K562 (cell line): Measurements from ENCODE around the gene CARD11. TPM values are rescaled to one million over a fixed set of nuclear protein-coding genes. Genes with fewer than 3 reads are reported as not detected.

Experiments used
- BDP1 ChIP-seq: IDR thresholded peaks from 3 replicates; pipeline ENCODE4 v1.6.1; 2011; ENCODE audit not compliant: insufficient read length, insufficient read depth
- CEBPG ChIP-seq, 3 experiments: fragments of 200-800 bp in 1 of 3; sonication (Bioruptor generic) in 1 of 3; sonication (generic) in 1 of 3; formaldehyde crosslinking in 1 of 3; IDR thresholded peaks in 2 of 3; conservative IDR thresholded peaks in 1 of 3; 2 replicates each; pipeline versions ENCODE4 v1.6.1 to v1.8.0; 2016 to 2022; ENCODE audit warnings: missing compliant biosample characterization in 2 of 3, missing genetic modification characterization in 2 of 3, mild to moderate bottlenecking in 1 of 3, missing genetic modification reagents in 1 of 3
- CREBBP ChIP-seq: IDR thresholded peaks from one replicate; pipeline ENCODE4 v1.6.1; 2012; ENCODE audit warnings: low read depth, mild to moderate bottlenecking, control low read depth, inconsistent platforms, low read length
- EHMT2 ChIP-seq: fragments of 450-650 bp; IDR thresholded peaks from 2 replicates; pipeline ENCODE4 v1.6.1; 2018; ENCODE audit warnings: antibody characterized with exemption
- GABPB1 ChIP-seq: sonication (generic); formaldehyde crosslinking; IDR thresholded peaks from 2 replicates; pipeline ENCODE4 v1.8.0; 2022; ENCODE audit warnings: mild to moderate bottlenecking, missing genetic modification reagents
- HDAC1 ChIP-seq, 2 experiments: fragments of 450-650 bp; IDR thresholded peaks; 2 replicates each; pipeline ENCODE4 v1.6.1; 2016 to 2017; ENCODE audit warnings: inconsistent platforms in 1 of 2, mild to moderate bottlenecking in 1 of 2, moderate library complexity in 1 of 2
- PTRF ChIP-seq: fragments of 450-650 bp; IDR thresholded peaks from 2 replicates; pipeline ENCODE4 v1.6.1; 2016; ENCODE audit warnings: mild to moderate bottlenecking, missing genetic modification characterization, missing compliant biosample characterization
- SIX5 ChIP-seq, 2 experiments: IDR thresholded peaks; 2 replicates each; pipeline ENCODE4 v1.6.1; 2011; ENCODE audit warnings: low read length in 2 of 2, borderline replicate concordance in 1 of 2, low read depth in 1 of 2, mild to moderate bottlenecking in 1 of 2, moderate library complexity in 1 of 2; ENCODE audit not compliant: insufficient read depth in 1 of 2
- SRSF7 ChIP-seq: fragments of 200-400 bp; formaldehyde crosslinking; optimal IDR thresholded peaks from 2 replicates; pipeline ENCODE3; 2017; ENCODE audit warnings: mild to moderate bottlenecking, low read depth, low read length
- ZNF253 ChIP-seq: fragments of 250-450 bp; sonication (Bioruptor Pico); conservative IDR thresholded peaks from 2 replicates; pipeline ENCODE4 v1.6.1; 2021; ENCODE audit warnings: mild to moderate bottlenecking
- polyA plus RNA-seq, 8 experiments: library from polyadenylated mRNA; depleted of rRNA in 4 of 8; stranded (reverse) in 5 of 8; unstranded in 3 of 8; fragments of >200 nt; fragmentation: Nextera tagmentation in 2 of 8; fragmentation: Illumina TruSeq in 1 of 8; extraction: Ambion mirVana in 2 of 8; extraction: Trizol in 1 of 8; gene quantifications; 2 replicates each; pipeline versions ENCODE4 v1.2.1 to v1.2.3, GENCODE V29; 2011 to 2014; ENCODE audit warnings: inconsistent platforms in 1 of 8, missing spikeins in 1 of 8
- total RNA-seq, 7 experiments: library from RNA; depleted of rRNA in 6 of 7; stranded (reverse); fragments of >200 nt in 6 of 7; fragmentation: Illumina TruSeq in 2 of 7; extraction: Trizol in 2 of 7; gene quantifications; 2 replicates each; pipeline versions ENCODE4 v1.2.1 to v1.2.3, GENCODE V29; 2011 to 2021; ENCODE audit warnings: low replicate concordance in 1 of 7
- TF ChIP-seq, protein P1 (sequence below): fragments of 450-650 bp; formaldehyde crosslinking; IDR thresholded peaks from 2 replicates; pipeline ENCODE4 v1.4.0; 2020; ENCODE audit warnings: mild to moderate bottlenecking, mixed read lengths
- TF ChIP-seq, protein P2 (sequence below): fragments of 250-450 bp; sonication (Bioruptor Pico); IDR thresholded peaks from 2 replicates; pipeline ENCODE4 v1.5.0; 2022; ENCODE audit warnings: mild to moderate bottlenecking
- TF ChIP-seq, protein P3 (sequence below): fragments of 250-450 bp; sonication (Bioruptor Pico); IDR thresholded peaks from 2 replicates; pipeline ENCODE4 v1.5.0; 2021

The CARD11 gene
- total and polyA plus RNA-seq, 9 of the 15 experiments (the other 6 are each of a cell fraction or from before 2014, with no cell fraction given): 0.07 to 12.8 (median 5.7) TPM

DNA sequence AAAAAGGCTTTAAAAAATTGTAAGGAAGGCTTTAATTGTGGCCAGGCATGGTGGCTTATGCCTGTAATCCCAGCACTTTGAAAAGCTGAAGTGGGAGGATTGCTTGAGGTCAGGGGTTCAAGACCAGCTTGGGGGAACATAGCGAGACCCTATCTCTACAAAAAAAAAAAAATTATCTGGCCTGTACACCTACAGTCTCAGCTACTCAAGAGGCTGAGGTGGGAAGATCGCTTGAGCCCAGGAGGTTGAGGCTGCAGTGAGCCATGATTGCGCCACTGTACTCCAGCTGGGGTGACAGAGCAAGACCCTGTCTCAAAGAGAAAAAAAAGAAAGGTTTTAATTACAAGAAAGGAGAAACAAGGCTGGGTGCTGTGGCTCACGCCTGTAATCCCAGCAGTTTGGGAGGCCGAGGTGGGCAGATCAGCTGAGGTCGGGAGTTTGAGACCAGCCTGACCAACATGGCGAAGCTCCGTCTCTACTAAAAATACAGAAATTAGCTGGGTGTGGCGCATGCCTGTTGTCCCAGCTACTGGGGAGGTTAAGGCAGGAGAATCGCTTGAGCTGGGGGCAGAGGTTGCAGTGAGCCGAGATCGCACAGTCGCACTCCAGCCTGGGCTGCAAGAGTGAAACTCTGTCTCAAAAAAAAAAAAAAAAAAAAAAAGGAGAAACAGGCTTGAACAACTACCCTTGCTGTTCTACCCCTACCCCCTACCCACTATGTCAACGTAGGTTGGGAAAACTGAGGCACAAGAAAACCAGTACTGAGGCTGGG lies 83.7 kb downstream of the CARD11 start (continued):
- TF ChIP-seq, protein P1, sequence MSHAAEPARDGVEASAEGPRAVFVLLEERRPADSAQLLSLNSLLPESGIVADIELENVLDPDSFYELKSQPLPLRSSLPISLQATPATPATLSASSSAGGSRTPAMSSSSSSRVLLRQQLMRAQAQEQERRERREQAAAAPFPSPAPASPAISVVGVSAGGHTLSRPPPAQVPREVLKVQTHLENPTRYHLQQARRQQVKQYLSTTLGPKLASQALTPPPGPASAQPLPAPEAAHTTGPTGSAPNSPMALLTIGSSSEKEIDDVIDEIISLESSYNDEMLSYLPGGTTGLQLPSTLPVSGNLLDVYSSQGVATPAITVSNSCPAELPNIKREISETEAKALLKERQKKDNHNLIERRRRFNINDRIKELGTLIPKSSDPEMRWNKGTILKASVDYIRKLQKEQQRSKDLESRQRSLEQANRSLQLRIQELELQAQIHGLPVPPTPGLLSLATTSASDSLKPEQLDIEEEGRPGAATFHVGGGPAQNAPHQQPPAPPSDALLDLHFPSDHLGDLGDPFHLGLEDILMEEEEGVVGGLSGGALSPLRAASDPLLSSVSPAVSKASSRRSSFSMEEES (CRISPR knock-in tag): no peak
- 0 out of 4 replicates have a peak, but pooled peaks of 1 of the 2 experiments have one; percentile 15 for TF ChIP-seq HDAC1 (IDR thresholded peaks at IDR 0.05)
- no peak for TF ChIP-seq ZNF253
- TF ChIP-seq PTRF (tag): no peak
- no peak for TF ChIP-seq SRSF7
- TF ChIP-seq, protein P2, sequence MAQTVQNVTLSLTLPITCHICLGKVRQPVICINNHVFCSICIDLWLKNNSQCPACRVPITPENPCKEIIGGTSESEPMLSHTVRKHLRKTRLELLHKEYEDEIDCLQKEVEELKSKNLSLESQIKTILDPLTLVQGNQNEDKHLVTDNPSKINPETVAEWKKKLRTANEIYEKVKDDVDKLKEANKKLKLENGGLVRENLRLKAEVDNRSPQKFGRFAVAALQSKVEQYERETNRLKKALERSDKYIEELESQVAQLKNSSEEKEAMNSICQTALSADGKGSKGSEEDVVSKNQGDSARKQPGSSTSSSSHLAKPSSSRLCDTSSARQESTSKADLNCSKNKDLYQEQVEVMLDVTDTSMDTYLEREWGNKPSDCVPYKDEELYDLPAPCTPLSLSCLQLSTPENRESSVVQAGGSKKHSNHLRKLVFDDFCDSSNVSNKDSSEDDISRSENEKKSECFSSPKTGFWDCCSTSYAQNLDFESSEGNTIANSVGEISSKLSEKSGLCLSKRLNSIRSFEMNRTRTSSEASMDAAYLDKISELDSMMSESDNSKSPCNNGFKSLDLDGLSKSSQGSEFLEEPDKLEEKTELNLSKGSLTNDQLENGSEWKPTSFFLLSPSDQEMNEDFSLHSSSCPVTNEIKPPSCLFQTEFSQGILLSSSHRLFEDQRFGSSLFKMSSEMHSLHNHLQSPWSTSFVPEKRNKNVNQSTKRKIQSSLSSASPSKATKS (CRISPR knock-in tag): no peak
- no peak for TF ChIP-seq CEBPG (CRISPR knock-in tag; IDR thresholded peaks at IDR 0.05)
- peak in 1 of 2 experiments; percentile 11; a peak in 1 of 4 replicates for TF ChIP-seq CEBPG (tag; conservative IDR thresholded peaks at IDR 0.05 in 1 of 2, IDR thresholded peaks at IDR 0.05 in 1 of 2)
- TF ChIP-seq, protein P3, sequence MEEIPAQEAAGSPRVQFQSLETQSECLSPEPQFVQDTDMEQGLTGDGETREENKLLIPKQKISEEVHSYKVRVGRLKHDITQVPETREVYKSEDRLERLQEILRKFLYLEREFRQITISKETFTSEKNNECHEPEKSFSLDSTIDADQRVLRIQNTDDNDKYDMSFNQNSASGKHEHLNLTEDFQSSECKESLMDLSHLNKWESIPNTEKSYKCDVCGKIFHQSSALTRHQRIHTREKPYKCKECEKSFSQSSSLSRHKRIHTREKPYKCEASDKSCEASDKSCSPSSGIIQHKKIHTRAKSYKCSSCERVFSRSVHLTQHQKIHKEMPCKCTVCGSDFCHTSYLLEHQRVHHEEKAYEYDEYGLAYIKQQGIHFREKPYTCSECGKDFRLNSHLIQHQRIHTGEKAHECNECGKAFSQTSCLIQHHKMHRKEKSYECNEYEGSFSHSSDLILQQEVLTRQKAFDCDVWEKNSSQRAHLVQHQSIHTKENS: no peak
- no peak for TF ChIP-seq CREBBP
- 0 out of 2 replicates have a peak, but pooled peaks have one; percentile 23 for TF ChIP-seq EHMT2
- TF ChIP-seq SIX5 (IDR thresholded peaks at IDR 0.05; ENCODE audit: borderline replicate concordance in 1 of 2, insufficient read depth in 1 of 2, low read depth in 1 of 2, low read length in 2 of 2): no peak
- no peak for TF ChIP-seq GABPB1 (CRISPR knock-in tag)
- TF ChIP-seq BDP1: no peak
- TF ChIP-seq, all 486 proteins: peak for 20
